ENCODE results near the gene NPPC. TPM values are rescaled to one million over a fixed set of nuclear protein-coding genes. Genes with fewer than 3 reads are reported as not detected.

Gene NPPC
- total RNA-seq, 1 donor from 2014 or later = 0.66 TPM

DNA sequence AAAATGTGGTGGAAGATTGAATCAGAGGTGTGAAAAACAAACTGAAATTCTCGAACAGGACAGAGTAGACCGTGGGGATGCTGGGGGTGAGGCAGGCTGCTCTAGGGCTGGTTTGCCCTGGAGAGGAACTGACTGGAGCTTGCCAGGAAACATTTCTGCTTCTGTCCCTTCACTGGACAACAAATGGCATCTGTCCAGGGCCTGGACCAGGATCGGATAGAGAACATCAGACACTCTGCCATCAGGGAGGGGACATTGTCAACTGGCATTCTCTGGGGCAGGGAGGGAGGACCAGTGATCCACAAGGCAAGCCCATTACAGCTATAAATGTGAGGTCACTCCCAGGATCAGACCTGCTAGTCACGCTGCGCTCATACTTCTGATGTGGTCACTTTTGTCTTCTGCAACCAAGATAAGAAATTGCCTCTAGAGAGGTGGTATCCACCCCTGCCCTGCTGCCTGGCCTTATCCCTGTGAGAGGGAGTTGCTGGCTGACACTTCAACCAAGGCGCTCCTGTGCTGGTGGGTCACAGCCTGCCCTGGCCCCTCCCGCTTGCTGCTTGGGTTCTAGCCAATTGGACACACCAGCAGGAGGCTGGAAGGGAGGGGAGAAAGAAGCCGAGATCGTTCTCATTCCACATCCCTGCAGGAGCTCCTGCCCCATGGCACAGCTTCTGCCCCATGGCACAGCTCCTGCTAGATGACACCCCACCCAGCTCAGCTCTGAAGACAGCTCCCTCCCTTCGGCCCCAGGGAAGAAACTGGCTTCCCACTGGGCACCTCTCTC lies 8.7 kb downstream of the NPPC start:
- H3K9ac ChIP-seq (ENCODE audit: low read length) = no peak overlapping the region
- no peak overlapping the region for H3K4me3 ChIP-seq (ENCODE audit: insufficient read depth, low read depth, low read length)
- FAIRE-seq (no peak), DNase-seq (ENCODE audit: low read depth) (no peak)
- no peak overlapping the region for H3K4me2 ChIP-seq (ENCODE audit: low read length)
- no peak overlapping the region for H3K27ac ChIP-seq (ENCODE audit: low read depth, low read length)
- H3K27me3 ChIP-seq (ENCODE audit: insufficient read depth, low read length) = peaks cover 30% of the 10 kb centered on the region
- H3K27ac Mint-ChIP-seq (ENCODE audit: unreplicated experiment) = no peak overlapping the region
- no peaks in the 10 kb centered on the region for H3K36me3 Mint-ChIP-seq (ENCODE audit: low read depth, unreplicated experiment)
- no peaks in the 10 kb centered on the region for H4K20me1 ChIP-seq (ENCODE audit: insufficient read depth, low read length)
- H3K4me3 Mint-ChIP-seq (ENCODE audit: unreplicated experiment) = no peak overlapping the region
- no peaks in the 10 kb centered on the region for H3K4me1 Mint-ChIP-seq (ENCODE audit: low read depth, unreplicated experiment)
- no peaks in the 10 kb centered on the region for H3K9me3 Mint-ChIP-seq (ENCODE audit: unreplicated experiment)
- H2AFZ ChIP-seq (ENCODE audit: low read depth, low read length) = no peak overlapping the region
- H3K9me3 ChIP-seq (ENCODE audit: insufficient read depth, low read depth, low read length) = no peaks in the 10 kb centered on the region
- no peaks in the 10 kb centered on the region for H3K4me1 ChIP-seq (ENCODE audit: insufficient read depth, low read length)
- no peaks in the 10 kb centered on the region for H3K79me2 ChIP-seq (ENCODE audit: insufficient read depth, low read length)
- H3K36me3 ChIP-seq (ENCODE audit: insufficient read depth, low read length) = no peaks in the 10 kb centered on the region
- TF ChIP-seq, protein P1, sequence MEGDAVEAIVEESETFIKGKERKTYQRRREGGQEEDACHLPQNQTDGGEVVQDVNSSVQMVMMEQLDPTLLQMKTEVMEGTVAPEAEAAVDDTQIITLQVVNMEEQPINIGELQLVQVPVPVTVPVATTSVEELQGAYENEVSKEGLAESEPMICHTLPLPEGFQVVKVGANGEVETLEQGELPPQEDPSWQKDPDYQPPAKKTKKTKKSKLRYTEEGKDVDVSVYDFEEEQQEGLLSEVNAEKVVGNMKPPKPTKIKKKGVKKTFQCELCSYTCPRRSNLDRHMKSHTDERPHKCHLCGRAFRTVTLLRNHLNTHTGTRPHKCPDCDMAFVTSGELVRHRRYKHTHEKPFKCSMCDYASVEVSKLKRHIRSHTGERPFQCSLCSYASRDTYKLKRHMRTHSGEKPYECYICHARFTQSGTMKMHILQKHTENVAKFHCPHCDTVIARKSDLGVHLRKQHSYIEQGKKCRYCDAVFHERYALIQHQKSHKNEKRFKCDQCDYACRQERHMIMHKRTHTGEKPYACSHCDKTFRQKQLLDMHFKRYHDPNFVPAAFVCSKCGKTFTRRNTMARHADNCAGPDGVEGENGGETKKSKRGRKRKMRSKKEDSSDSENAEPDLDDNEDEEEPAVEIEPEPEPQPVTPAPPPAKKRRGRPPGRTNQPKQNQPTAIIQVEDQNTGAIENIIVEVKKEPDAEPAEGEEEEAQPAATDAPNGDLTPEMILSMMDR (IDR thresholded peaks at IDR 0.05; ENCODE audit: insufficient read depth, low read depth, low read length) = no peak
- TF ChIP-seq EZH2 (IDR thresholded peaks at IDR 0.05; ENCODE audit: insufficient read depth, low read length) = no peak
- H3K27me3 Mint-ChIP-seq (ENCODE audit: low read depth, unreplicated experiment) = peaks cover 62% of the 10 kb centered on the region

DNA sequence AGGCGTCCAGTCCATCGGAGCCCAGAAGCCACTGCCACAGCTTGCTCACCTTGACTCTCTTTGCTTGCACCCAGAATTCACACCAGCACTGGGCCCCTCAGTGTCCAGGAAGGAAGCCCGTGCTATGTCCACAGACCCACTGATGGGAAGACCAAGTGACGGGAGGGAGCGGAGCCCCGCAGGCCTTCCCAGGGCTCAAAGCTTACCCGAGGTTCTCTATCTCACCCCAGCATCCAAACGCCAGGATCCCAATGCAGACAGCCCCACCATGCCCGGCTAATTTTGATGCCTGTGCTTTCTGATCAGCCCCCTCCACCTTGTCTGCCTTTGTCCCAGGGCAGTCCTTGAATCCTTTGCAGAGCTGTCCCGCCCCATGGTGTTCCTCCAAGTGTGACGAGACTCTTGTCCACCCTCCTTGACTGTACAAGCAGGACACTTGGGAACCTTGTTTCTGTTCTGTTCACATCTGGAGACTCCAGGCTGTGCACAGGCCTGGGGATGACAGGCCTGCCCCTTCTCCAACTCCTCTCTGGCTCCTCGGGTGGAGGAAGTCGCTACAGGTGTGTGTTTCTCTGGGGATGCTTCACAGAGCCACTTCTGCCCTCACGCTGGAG lies 12.0 kb downstream of the NPPC start:
- Histone ChIP-seq H3K36me3 (ENCODE audit: insufficient read depth, low read length) (no peaks in the 10 kb centered on the region), H3K27me3 (ENCODE audit: insufficient read depth, low read length) (peaks cover 15% of the 10 kb centered on the region), H3K27ac (ENCODE audit: low read depth, low read length) (no peak overlapping the region), H3K4me1 (ENCODE audit: insufficient read depth, low read length) (no peaks in the 10 kb centered on the region), H3K4me2 (ENCODE audit: low read length) (no peak overlapping the region), H3K9ac (ENCODE audit: low read length) (no peak overlapping the region), H2AFZ (ENCODE audit: low read depth, low read length) (no peak overlapping the region), H3K79me2 (ENCODE audit: insufficient read depth, low read length) (no peaks in the 10 kb centered on the region), H4K20me1 (ENCODE audit: insufficient read depth, low read length) (no peaks in the 10 kb centered on the region), H3K4me3 (ENCODE audit: insufficient read depth, low read depth, low read length) (no peak overlapping the region), H3K9me3 (ENCODE audit: insufficient read depth, low read depth, low read length) (no peaks in the 10 kb centered on the region)
- Mint-ChIP-seq H3K9me3 (ENCODE audit: unreplicated experiment) (no peaks in the 10 kb centered on the region), H3K27ac (ENCODE audit: unreplicated experiment) (no peak overlapping the region), H3K27me3 (ENCODE audit: low read depth, unreplicated experiment) (peaks cover 61% of the 10 kb centered on the region), H3K4me3 (ENCODE audit: unreplicated experiment) (no peak overlapping the region), H3K4me1 (ENCODE audit: low read depth, unreplicated experiment) (no peaks in the 10 kb centered on the region), H3K36me3 (ENCODE audit: low read depth, unreplicated experiment) (no peaks in the 10 kb centered on the region)
- no peak for TF ChIP-seq EZH2 (IDR thresholded peaks at IDR 0.05; ENCODE audit: insufficient read depth, low read length)
- TF ChIP-seq, protein P1 (IDR thresholded peaks at IDR 0.05; ENCODE audit: insufficient read depth, low read depth, low read length) = no peak
- FAIRE-seq = no peak
- DNase-seq (ENCODE audit: low read depth) = no peak

DNA sequence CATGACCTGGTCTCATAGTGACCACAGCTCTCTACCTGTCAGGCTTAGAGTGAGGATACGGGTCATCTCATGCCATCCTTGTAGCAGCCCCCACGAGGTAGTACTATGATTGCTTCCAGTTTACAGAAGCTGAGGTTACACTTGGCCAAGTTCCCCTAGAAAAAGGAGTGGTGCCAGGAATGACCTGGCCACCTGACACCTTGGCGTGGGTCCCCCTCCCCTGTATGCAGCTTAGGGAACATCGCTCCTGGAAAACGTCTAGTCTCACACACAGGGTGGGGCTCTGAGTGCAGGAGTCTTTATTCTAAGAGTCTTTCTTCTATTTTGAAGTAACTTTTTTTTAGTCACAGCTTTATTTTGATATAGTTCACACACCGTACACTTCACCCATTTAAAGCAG lies 14.8 kb downstream of the NPPC start:
- no peaks in the 10 kb centered on the region for H3K4me1 ChIP-seq (ENCODE audit: insufficient read depth, low read length)
- H3K9me3 ChIP-seq (ENCODE audit: insufficient read depth, low read depth, low read length) = no peaks in the 10 kb centered on the region
- no peak overlapping the region for H3K4me3 ChIP-seq (ENCODE audit: insufficient read depth, low read depth, low read length)
- H3K27me3 ChIP-seq (ENCODE audit: insufficient read depth, low read length) = no peaks in the 10 kb centered on the region
- no peaks in the 10 kb centered on the region for H3K9me3 Mint-ChIP-seq (ENCODE audit: unreplicated experiment)
- no peak overlapping the region for H3K27ac Mint-ChIP-seq (ENCODE audit: unreplicated experiment)
- peaks cover 43% of the 10 kb centered on the region for H3K27me3 Mint-ChIP-seq (ENCODE audit: low read depth, unreplicated experiment)
- TF ChIP-seq, protein P1 (IDR thresholded peaks at IDR 0.05; ENCODE audit: insufficient read depth, low read depth, low read length) = no peak
- TF ChIP-seq EZH2 (IDR thresholded peaks at IDR 0.05; ENCODE audit: insufficient read depth, low read length) = no peak
- no peak overlapping the region for H3K9ac ChIP-seq (ENCODE audit: low read length)
- no peaks in the 10 kb centered on the region for H3K36me3 Mint-ChIP-seq (ENCODE audit: low read depth, unreplicated experiment)
- no peak for DNase-seq (ENCODE audit: low read depth)
- no peaks in the 10 kb centered on the region for H3K4me1 Mint-ChIP-seq (ENCODE audit: low read depth, unreplicated experiment)
- no peak overlapping the region for H3K4me2 ChIP-seq (ENCODE audit: low read length)
- no peak overlapping the region for H2AFZ ChIP-seq (ENCODE audit: low read depth, low read length)
- H3K36me3 ChIP-seq (ENCODE audit: insufficient read depth, low read length) = no peaks in the 10 kb centered on the region
- no peaks in the 10 kb centered on the region for H3K79me2 ChIP-seq (ENCODE audit: insufficient read depth, low read length)
- no peak overlapping the region for H3K27ac ChIP-seq (ENCODE audit: low read depth, low read length)
- no peak for FAIRE-seq
- no peaks in the 10 kb centered on the region for H4K20me1 ChIP-seq (ENCODE audit: insufficient read depth, low read length)
- H3K4me3 Mint-ChIP-seq (ENCODE audit: unreplicated experiment) = no peak overlapping the region

Data from astrocyte (in vitro differentiated cells and primary cell).